GM18519 (cell line): Measurements from ENCODE around the gene GFAP.

ENCODE experiments used
- ATAC-seq: cut with Tn5 transposase; IDR thresholded peaks from one replicate; pipeline ENCODE4 v1.9.1; 2021; ENCODE audit warnings: mild to moderate bottlenecking, moderate library complexity; ENCODE audit not compliant: unreplicated experiment, low FRiP score

GFAP gene

GRCh38 chr17:44867841-44868240, 47.5 kb downstream of the GFAP start:
- ATAC-seq = no peak

GRCh38 chr17:44865931-44866330, 49.4 kb downstream of the GFAP start:
- no peak for ATAC-seq

DNA sequence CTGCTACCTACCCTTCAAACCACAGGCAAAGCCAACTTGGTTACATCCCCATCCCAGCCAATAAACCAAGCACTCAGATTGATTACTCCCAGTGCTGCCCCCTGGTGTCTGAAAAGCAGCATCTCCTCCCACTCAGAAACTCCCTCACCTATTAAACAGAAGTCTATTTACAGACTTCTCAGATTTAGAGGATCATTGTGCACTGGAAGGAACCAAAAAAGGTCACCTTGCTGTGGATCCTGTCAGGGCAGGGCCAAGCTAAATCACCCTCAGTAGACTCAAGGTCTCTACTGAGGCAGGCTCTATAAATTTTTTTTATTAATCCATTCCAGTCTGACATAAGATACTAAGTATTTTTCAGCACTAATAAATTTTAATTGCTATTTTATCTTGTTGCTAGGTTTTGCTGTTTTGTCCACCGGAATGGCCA, 50.1 kb downstream of the GFAP start:
- ATAC-seq = no peak

DNA sequence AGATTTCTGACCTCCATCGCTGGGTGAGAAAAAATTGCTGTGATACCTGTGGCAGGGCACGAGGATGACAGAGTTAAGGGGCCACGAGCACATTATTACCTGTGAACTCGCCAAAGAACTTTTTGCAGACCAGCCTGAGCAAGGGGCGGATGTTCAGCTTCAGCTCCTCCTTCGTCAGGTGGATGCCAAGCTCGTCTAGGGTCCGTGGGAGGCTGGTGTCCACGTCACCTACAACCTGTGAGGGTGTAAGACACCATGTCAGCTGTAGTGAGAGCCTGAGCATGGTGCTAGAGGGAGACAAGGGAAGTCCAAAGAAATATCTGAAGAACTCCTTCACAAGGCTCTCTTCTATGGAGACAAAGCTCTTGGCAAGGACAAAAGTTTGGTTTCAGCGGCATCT, 50.5 kb downstream of the GFAP start:
- no peak for ATAC-seq

- no peak for ATAC-seq
Observed at GRCh38 chr17:44863061-44863918, 52.0 kb downstream of the GFAP start.

GRCh38 chr17:44862278-44862914, 52.9 kb downstream of the GFAP start:
- no peak for ATAC-seq

DNA sequence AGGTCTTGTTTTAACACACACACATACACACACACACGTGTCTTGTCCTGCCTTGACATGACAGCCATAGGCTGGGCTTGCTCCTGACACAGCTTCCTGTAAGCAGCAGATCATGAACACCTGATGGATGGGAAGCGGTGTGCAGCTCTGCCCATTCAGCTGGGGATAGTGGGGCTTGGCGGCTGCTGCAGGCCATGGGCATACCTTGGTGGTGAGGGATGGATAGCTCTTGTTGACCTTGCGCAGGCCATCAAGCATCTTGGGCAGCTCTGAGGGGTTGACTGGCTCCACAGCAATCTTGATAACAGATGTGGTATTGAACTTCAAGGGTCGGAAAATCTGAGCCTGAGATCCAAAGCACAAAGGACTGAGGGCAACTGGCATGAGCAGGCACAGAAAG, 55.6 kb downstream of the GFAP start:
- no peak for ATAC-seq

DNA sequence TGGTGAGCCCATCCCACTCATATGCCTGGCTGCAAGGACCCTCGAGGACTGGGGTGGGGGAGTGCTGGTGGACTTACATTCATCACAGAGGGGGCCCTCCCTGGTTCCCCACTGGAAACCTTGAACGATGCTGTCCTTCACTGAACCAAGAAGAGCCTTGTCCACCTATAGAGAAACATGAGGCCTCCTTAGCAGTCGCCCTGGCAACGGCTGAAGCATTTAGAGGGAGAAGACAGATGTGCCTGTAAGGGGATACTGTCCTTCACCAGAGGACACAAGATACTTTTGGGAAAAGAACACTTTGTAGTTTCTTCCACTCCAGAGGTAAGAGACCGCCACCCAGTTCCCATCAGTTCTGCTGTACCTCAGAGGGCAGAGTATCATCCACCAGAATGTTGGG, 61.1 kb downstream of the GFAP start:
- no peak for ATAC-seq
